ENCODE data around the gene PLS1. TPM values are rescaled to one million over a fixed set of nuclear protein-coding genes. Genes with fewer than 3 reads are reported as not detected.

The PLS1 gene
- total and polyA plus RNA-seq, 7 experiments from 2014 or later: 1.6 to 6.4 (median 2.5) TPM

DNA sequence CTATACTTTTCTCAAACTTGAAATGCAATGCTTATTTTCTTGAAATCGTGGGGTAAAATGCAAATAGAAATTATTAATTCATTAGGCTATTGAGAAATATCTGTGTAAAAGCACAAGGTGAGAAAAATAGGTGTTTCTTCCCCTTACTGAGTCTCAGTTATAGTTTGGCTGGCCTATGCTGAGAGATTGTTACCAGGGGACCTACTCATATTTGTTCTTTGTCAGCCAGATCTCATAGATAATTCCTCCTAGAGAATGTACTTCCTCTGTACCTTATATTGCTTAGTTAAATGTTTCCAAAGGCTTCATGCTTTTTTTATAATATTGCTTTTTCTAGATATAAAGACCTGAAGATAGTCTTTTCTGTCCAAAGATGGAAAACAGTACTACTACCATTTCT is 67.7 kb downstream of the PLS1 start:
- Histone ChIP-seq H3K27ac (ENCODE audit: low read depth, low read length) (no peak overlapping the region), H3K4me3 (ENCODE audit: low read length) (no peak overlapping the region), H3K4me1 (ENCODE audit: control insufficient read depth in 2 of 2, insufficient read depth in 2 of 2, low read length in 2 of 2) (no peaks in the 10 kb centered on the region), H3K9me3 (ENCODE audit: control insufficient read depth in 2 of 3, low read length in 3 of 3) (no peaks in the 10 kb centered on the region), H3K36me3 (ENCODE audit: control insufficient read depth in 2 of 3, insufficient read depth in 3 of 3, low read length in 3 of 3) (no peaks in the 10 kb centered on the region), H3K27me3 (ENCODE audit: control insufficient read depth in 2 of 2, insufficient read depth in 2 of 2, low read length in 2 of 2) (no peaks in the 10 kb centered on the region)
- intact Hi-C loops (cut with micrococcal nuclease): no loop called here
- no peaks in the 10 kb centered on the region for H3K9me3 Mint-ChIP-seq
- H3K4me3 Mint-ChIP-seq: no peak overlapping the region
- ChIA-PET POLR2A (no interaction called here), CTCF (no interaction called here)
- no peak for ATAC-seq
- H3K36me3 Mint-ChIP-seq: peaks cover 0 to 4% (median 0%) of the 10 kb centered on the region in 5 donors
- H3K4me1 Mint-ChIP-seq: peaks cover 0 to 1% (median 0%) of the 10 kb centered on the region in 7 donors
- no peak for DNase-seq
- no peak overlapping the region for H3K27ac Mint-ChIP-seq
- H3K27me3 Mint-ChIP-seq: no peaks in the 10 kb centered on the region

DNA sequence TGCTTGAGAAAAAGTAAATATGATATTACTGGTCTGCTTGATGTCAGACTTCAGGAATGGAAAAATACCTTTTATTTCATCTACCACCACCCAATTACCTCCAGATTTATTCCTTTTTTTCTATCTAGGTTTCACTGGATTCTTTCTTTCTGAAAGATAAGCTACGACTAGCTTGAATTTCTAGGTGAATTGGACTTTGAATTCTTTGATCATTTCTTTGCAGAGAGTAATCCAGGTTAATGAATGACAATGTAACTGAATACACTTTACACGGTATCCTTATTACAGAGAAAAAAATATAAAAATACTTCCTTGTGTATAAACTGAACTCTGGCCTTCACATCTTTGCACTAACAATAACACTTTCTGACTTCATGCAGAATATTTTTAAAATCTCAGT is 68.1 kb downstream of the PLS1 start:
- Histone ChIP-seq H3K4me3 (ENCODE audit: low read length) (no peak overlapping the region), H3K27ac (ENCODE audit: low read depth, low read length) (no peak overlapping the region), H3K27me3 (ENCODE audit: control insufficient read depth in 2 of 2, insufficient read depth in 2 of 2, low read length in 2 of 2) (no peaks in the 10 kb centered on the region), H3K4me1 (ENCODE audit: control insufficient read depth in 2 of 2, insufficient read depth in 2 of 2, low read length in 2 of 2) (no peaks in the 10 kb centered on the region), H3K36me3 (ENCODE audit: control insufficient read depth in 2 of 3, insufficient read depth in 3 of 3, low read length in 3 of 3) (no peaks in the 10 kb centered on the region), H3K9me3 (ENCODE audit: control insufficient read depth in 2 of 3, low read length in 3 of 3) (no peaks in the 10 kb centered on the region)
- POLR2A ChIA-PET: no interaction called here
- ATAC-seq (no peak), DNase-seq (no peak)
- peaks cover 0 to 1% (median 0%) of the 10 kb centered on the region in 7 donors for H3K4me1 Mint-ChIP-seq
- no peak overlapping the region for H3K27ac Mint-ChIP-seq
- CTCF ChIA-PET: no interaction called here
- no peak overlapping the region for H3K4me3 Mint-ChIP-seq
- intact Hi-C loops (cut with micrococcal nuclease): no loop called here
- peaks cover 0 to 4% (median 0%) of the 10 kb centered on the region in 5 donors for H3K36me3 Mint-ChIP-seq
- no peaks in the 10 kb centered on the region for H3K27me3 Mint-ChIP-seq
- H3K9me3 Mint-ChIP-seq: no peaks in the 10 kb centered on the region

DNA sequence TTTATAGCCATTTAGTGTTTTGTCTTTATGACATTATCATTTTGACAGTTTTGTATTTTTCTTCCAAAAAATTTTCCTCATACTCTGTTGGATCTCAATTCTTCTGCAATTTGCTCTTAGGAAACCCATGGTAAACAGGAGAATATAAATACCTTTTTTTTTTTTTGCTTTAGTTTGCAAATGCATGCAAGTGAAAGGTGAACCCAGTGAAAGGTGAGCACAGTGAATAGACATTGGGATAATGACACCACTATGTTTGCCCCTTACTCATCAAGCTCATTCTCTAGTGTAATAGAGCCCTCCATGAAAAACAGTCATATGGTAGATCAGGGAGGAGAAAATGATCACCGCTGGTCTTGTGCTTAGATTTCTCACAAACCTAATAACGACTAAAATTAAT is 68.6 kb downstream of the PLS1 start:
- peaks cover 0 to 1% (median 0%) of the 10 kb centered on the region in 7 donors for H3K4me1 Mint-ChIP-seq
- peaks cover 0 to under 1% (median 0%) of the 10 kb centered on the region in 5 donors for H3K27me3 Mint-ChIP-seq
- DNase-seq (no peak), ATAC-seq (no peak)
- intact Hi-C loops (cut with micrococcal nuclease): no loop called here
- Histone ChIP-seq H3K4me1 (ENCODE audit: control insufficient read depth in 2 of 2, insufficient read depth in 2 of 2, low read length in 2 of 2) (no peaks in the 10 kb centered on the region), H3K9me3 (ENCODE audit: control insufficient read depth in 2 of 3, low read length in 3 of 3) (no peaks in the 10 kb centered on the region), H3K4me3 (ENCODE audit: low read length) (no peak overlapping the region), H3K27ac (ENCODE audit: low read depth, low read length) (no peak overlapping the region), H3K27me3 (ENCODE audit: control insufficient read depth in 2 of 2, insufficient read depth in 2 of 2, low read length in 2 of 2) (no peaks in the 10 kb centered on the region), H3K36me3 (ENCODE audit: control insufficient read depth in 2 of 3, insufficient read depth in 3 of 3, low read length in 3 of 3) (no peaks in the 10 kb centered on the region)
- no peak overlapping the region for H3K4me3 Mint-ChIP-seq
- H3K9me3 Mint-ChIP-seq: no peaks in the 10 kb centered on the region
- H3K36me3 Mint-ChIP-seq: peaks cover 0 to 4% (median 0%) of the 10 kb centered on the region in 5 donors
- CTCF ChIA-PET: no interaction called here
- POLR2A ChIA-PET: no interaction called here
- no peak overlapping the region for H3K27ac Mint-ChIP-seq

DNA sequence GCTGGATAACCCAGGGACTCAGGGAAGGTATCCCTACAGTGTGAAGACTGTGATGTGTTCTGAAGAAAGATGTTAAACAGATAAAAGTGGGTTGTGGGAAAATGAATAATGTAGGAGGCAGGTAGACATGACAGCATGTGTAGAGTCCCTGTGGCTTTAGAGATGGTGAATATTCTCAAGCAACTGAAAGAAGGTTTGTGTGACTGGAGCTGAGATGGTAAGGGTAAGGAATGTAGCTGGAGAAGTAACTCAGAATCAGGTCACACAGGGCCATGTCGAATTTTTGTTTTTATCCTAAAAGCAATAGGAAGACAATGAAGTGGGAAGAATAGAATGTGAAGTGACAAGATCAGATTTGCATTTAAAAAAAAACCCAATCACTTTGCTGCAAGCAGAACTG is 73.9 kb downstream of the PLS1 start:
- no peaks in the 10 kb centered on the region for H3K9me3 ChIP-seq (ENCODE audit: control insufficient read depth in 2 of 3, low read length in 3 of 3)

DNA sequence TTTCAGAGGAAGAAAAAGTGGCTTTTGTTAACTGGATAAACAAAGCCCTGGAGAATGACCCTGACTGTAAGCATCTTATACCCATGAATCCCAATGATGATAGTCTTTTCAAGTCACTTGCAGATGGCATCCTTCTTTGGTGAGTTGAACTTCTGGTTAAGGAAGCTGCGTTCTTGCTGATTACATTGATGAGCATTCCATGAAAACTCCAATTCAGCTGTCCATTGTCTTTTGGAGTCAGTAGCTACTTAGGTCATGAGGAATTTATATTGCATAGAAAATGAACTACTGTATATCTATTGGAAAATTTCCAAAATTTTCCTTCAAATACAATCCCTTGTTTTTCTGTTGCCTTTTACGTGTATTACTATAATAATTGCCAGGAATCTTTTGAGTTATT is 80.0 kb downstream of the PLS1 start:
- no peaks in the 10 kb centered on the region for H3K27me3 Mint-ChIP-seq
- POLR2A ChIA-PET: no interaction called here
- H3K36me3 ChIP-seq (ENCODE audit: control insufficient read depth in 2 of 3, insufficient read depth in 3 of 3, low read length in 3 of 3): no peaks in the 10 kb centered on the region
- H3K36me3 Mint-ChIP-seq: peaks cover 0 to 18% (median 7%) of the 10 kb centered on the region in 5 donors
- DNase-seq: no peak
- H3K27ac ChIP-seq (ENCODE audit: low read depth, low read length): no peak overlapping the region
- CTCF ChIA-PET: no interaction called here
- no peak overlapping the region for H3K4me3 ChIP-seq (ENCODE audit: low read length)
- H3K9me3 Mint-ChIP-seq: no peaks in the 10 kb centered on the region
- intact Hi-C loops (cut with micrococcal nuclease): no loop called here
- no peaks in the 10 kb centered on the region for H3K9me3 ChIP-seq (ENCODE audit: control insufficient read depth in 2 of 3, low read length in 3 of 3)
- no peaks in the 10 kb centered on the region for H3K4me1 Mint-ChIP-seq
- no peak overlapping the region for H3K4me3 Mint-ChIP-seq
- no peak for ATAC-seq
- H3K4me1 ChIP-seq (ENCODE audit: control insufficient read depth in 2 of 2, insufficient read depth in 2 of 2, low read length in 2 of 2): no peaks in the 10 kb centered on the region
- no peak overlapping the region for H3K27ac Mint-ChIP-seq
- no peaks in the 10 kb centered on the region for H3K27me3 ChIP-seq (ENCODE audit: control insufficient read depth in 2 of 2, insufficient read depth in 2 of 2, low read length in 2 of 2)

More for the DNA sequence above, 73.9 kb downstream of the PLS1 start:
- DNase-seq (no peak), ATAC-seq (no peak)
- no peaks in the 10 kb centered on the region for H3K36me3 ChIP-seq (ENCODE audit: control insufficient read depth in 2 of 3, insufficient read depth in 3 of 3, low read length in 3 of 3)
- no peaks in the 10 kb centered on the region for H3K4me1 ChIP-seq (ENCODE audit: control insufficient read depth in 2 of 2, insufficient read depth in 2 of 2, low read length in 2 of 2)
- no peak overlapping the region for H3K27ac Mint-ChIP-seq
- no peaks in the 10 kb centered on the region for H3K27me3 ChIP-seq (ENCODE audit: control insufficient read depth in 2 of 2, insufficient read depth in 2 of 2, low read length in 2 of 2)
- H3K4me3 ChIP-seq (ENCODE audit: low read length): no peak overlapping the region
- H3K36me3 Mint-ChIP-seq: peaks cover 0 to 18% (median 3%) of the 10 kb centered on the region in 5 donors
- no peak overlapping the region for H3K27ac ChIP-seq (ENCODE audit: low read depth, low read length)
- H3K9me3 Mint-ChIP-seq: no peaks in the 10 kb centered on the region
- intact Hi-C loops (cut with micrococcal nuclease): no loop called here
- peaks cover 0 to 3% (median 0%) of the 10 kb centered on the region in 5 donors for H3K27me3 Mint-ChIP-seq
- CTCF ChIA-PET: no interaction called here
- no peak overlapping the region for H3K4me3 Mint-ChIP-seq
- H3K4me1 Mint-ChIP-seq: no peaks in the 10 kb centered on the region
- POLR2A ChIA-PET: no interaction called here

DNA sequence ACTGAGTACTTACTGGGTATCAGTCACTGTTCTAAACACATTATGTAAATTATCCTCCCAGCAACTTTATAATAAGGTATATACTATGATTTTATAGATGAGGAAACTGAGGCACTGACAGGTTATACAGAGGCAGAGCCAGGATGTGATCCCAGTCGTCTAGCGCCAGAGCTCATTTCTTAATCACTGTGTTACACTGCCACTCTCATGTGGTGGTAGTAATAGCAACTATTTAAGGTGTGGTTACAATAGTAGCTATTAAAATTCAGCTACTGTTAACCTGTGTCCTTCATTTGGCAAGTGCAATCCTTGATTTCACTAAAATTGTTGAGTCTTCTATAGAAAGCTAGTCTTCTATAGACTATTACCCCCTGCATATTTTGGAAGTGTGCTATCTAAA is 84.5 kb downstream of the PLS1 start:
- Mint-ChIP-seq H3K4me1 (no peaks in the 10 kb centered on the region), H3K36me3 (peaks cover 0 to 14% (median 8%) of the 10 kb centered on the region in 5 donors), H3K27me3 (no peaks in the 10 kb centered on the region), H3K27ac (no peak overlapping the region), H3K4me3 (no peak overlapping the region), H3K9me3 (peaks cover 0 to 1% (median 0%) of the 10 kb centered on the region in 11 donors)
- H3K4me1 ChIP-seq (ENCODE audit: control insufficient read depth in 2 of 2, insufficient read depth in 2 of 2, low read length in 2 of 2): no peaks in the 10 kb centered on the region
- H3K27ac ChIP-seq (ENCODE audit: low read depth, low read length): no peak overlapping the region
- CTCF ChIA-PET: no interaction called here
- H3K4me3 ChIP-seq (ENCODE audit: low read length): no peak overlapping the region
- no peaks in the 10 kb centered on the region for H3K27me3 ChIP-seq (ENCODE audit: control insufficient read depth in 2 of 2, insufficient read depth in 2 of 2, low read length in 2 of 2)
- intact Hi-C loops (cut with micrococcal nuclease): no loop called here
- no peaks in the 10 kb centered on the region for H3K9me3 ChIP-seq (ENCODE audit: control insufficient read depth in 2 of 3, low read length in 3 of 3)
- POLR2A ChIA-PET: no interaction called here
- no peak for DNase-seq
- ATAC-seq: no peak
- H3K36me3 ChIP-seq (ENCODE audit: control insufficient read depth in 2 of 3, insufficient read depth in 3 of 3, low read length in 3 of 3): no peaks in the 10 kb centered on the region

DNA sequence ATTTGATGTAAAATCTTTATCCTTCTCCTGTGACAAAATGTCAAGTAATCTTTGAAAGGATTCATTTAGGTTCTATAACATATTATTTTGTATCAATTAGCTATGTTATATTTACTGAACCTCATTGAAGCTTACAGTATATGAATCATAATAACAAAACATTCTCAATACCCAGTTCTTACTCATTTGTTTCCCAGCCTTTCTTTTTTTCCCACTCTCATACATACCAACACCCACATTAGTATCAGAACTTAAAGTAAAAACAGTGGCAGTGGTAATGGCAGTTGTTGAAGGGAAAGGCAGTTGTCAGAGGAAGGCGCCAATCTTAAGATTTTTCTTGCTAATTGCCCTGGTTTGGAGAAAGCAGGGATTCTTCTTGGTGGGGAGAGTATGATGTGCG is 94.4 kb downstream of the PLS1 start:
- Mint-ChIP-seq H3K36me3 (peaks cover 0 to 25% (median 9%) of the 10 kb centered on the region in 5 donors), H3K4me3 (no peak overlapping the region), H3K9me3 (no peaks in the 10 kb centered on the region), H3K27ac (no peak overlapping the region), H3K4me1 (no peaks in the 10 kb centered on the region), H3K27me3 (no peaks in the 10 kb centered on the region)
- ChIA-PET CTCF (interaction anchor here (0.7 kb wide), 1 partner anchor 50 kb away, joined by 3 read pairs; no protein-coding TSS in a partner anchor), POLR2A (no interaction called here)
- Histone ChIP-seq H3K4me3 (ENCODE audit: low read length) (no peak overlapping the region), H3K4me1 (ENCODE audit: control insufficient read depth in 2 of 2, insufficient read depth in 2 of 2, low read length in 2 of 2) (no peaks in the 10 kb centered on the region), H3K27me3 (ENCODE audit: control insufficient read depth in 2 of 2, insufficient read depth in 2 of 2, low read length in 2 of 2) (no peaks in the 10 kb centered on the region), H3K9me3 (ENCODE audit: control insufficient read depth in 2 of 3, low read length in 3 of 3) (no peaks in the 10 kb centered on the region), H3K27ac (ENCODE audit: low read depth, low read length) (no peak overlapping the region), H3K36me3 (ENCODE audit: control insufficient read depth in 2 of 3, insufficient read depth in 3 of 3, low read length in 3 of 3) (no peaks in the 10 kb centered on the region)
- ATAC-seq: no peak
- intact Hi-C loops (cut with micrococcal nuclease): no loop called here
- DNase-seq: no peak

All from naive thymus-derived CD4-positive, alpha-beta T cell (primary cell).